Endothelial cell of umbilical vein (primary cell): ENCODE measurements around the gene LMAN2L. TPM values are rescaled to one million over a fixed set of nuclear protein-coding genes. Genes with fewer than 3 reads are reported as not detected.
A peak's percentile ranks its signal among the peaks of the same experiment; 100 is the strongest.

Source experiments
- Bru-seq: library from RNA; stranded (reverse); fragments of 400-500 nt; gene quantifications from one replicate; lab custom pipeline; 2021; lab: Mats Ljungman, UMichigan
- BruChase-seq, 2 experiments: library from RNA; stranded (reverse); fragments of 400-500 nt; gene quantifications; one replicate each; lab custom pipeline; 2021; lab: Mats Ljungman, UMichigan
- BruUV-seq: library from RNA; stranded (reverse); fragments of 400-500 nt; replicated peaks from 2 replicates; lab custom pipeline; 2021; lab: Mats Ljungman, UMichigan
- CTCF ChIA-PET: fragments of 300-600, 350-600 bp; sonication (Branson Sonifier 250); formaldehyde crosslinking; loops from one replicate; lab custom pipeline; 2021; ENCODE audit warnings: antibody characterized with exemption, inconsistent platforms; lab: Charles Lee
- POLR2A ChIA-PET: fragments of 300-600, 350-600 bp; sonication (Branson Sonifier 250); formaldehyde crosslinking; loops from one replicate; lab custom pipeline; 2021; ENCODE audit warnings: antibody characterized with exemption, inconsistent platforms; lab: Charles Lee
- DNase-seq: peaks from one replicate; pipeline ENCODE4 v3.0.0-alpha.2; 2011; ENCODE audit warnings: low read depth, low spot score
- FAIRE-seq: peaks from 2 replicates; lab custom pipeline; 2011; peaks lifted over from hg19 to GRCh38; lab: Jason Lieb, UNC
- H2AFZ ChIP-seq: 2 replicates; pipeline ENCODE4 v1.6.0; 2012; ENCODE audit warnings: low read depth, low read length, control low read depth, inconsistent platforms
- H3K27ac ChIP-seq: 2 replicates; pipeline ENCODE4 v1.5.1; 2011; ENCODE audit warnings: low read depth, mild to moderate bottlenecking, control low read depth, low read length, moderate library complexity; ENCODE audit not compliant: insufficient read depth
- H3K27me3 ChIP-seq, 2 experiments: 2 replicates each; pipeline versions ENCODE4 v1.6.0 to v1.6.1; 2011; ENCODE audit warnings: low read length in 2 of 2, mixed read lengths in 1 of 2; ENCODE audit not compliant: control insufficient read depth in 2 of 2, insufficient read depth in 2 of 2
- H3K36me3 ChIP-seq, 2 experiments: 2 replicates in 1 of 2; 3 replicates in 1 of 2; pipeline ENCODE4 v1.5.1; 2011; ENCODE audit warnings: low read length in 2 of 2, mild to moderate bottlenecking in 1 of 2, moderate library complexity in 1 of 2; ENCODE audit not compliant: control insufficient read depth in 2 of 2, insufficient read depth in 2 of 2; ENCODE audit errors: extremely low read depth in 1 of 2
- H3K4me1 ChIP-seq: 3 replicates; pipeline ENCODE4 v1.5.1; 2011; ENCODE audit warnings: mild to moderate bottlenecking, low read length; ENCODE audit not compliant: control insufficient read depth, insufficient read depth; ENCODE audit errors: extremely low read depth
- H3K4me2 ChIP-seq: 2 replicates; pipeline ENCODE4 v1.6.1; 2011; ENCODE audit warnings: low read length, control low read depth, mixed read lengths; ENCODE audit not compliant: insufficient read depth
- H3K4me3 ChIP-seq, 3 experiments: fragments of 200-600 bp in 1 of 3; sonication (generic), shearing (Covaris generic) in 1 of 3; replicated peaks in 1 of 3; 2 replicates each; pipeline ENCODE4 v1.5.1; 2011 to 2016; ENCODE audit warnings: control low read depth in 3 of 3, low read length in 3 of 3, mild to moderate bottlenecking in 2 of 3, inconsistent platforms in 1 of 3, low read depth in 1 of 3, moderate library complexity in 1 of 3; ENCODE audit not compliant: insufficient read depth in 1 of 3
- H3K79me2 ChIP-seq: 2 replicates; pipeline ENCODE4 v1.6.0; 2012; ENCODE audit warnings: low read length, inconsistent platforms; ENCODE audit not compliant: control insufficient read depth, insufficient read depth
- H3K9ac ChIP-seq: replicated peaks from 2 replicates; pipeline ENCODE3; 2011; ENCODE audit warnings: low read length, control low read depth; ENCODE audit not compliant: insufficient read depth; ENCODE audit errors: extremely low read depth
- H3K9me1 ChIP-seq: replicated peaks from 3 replicates; pipeline ENCODE4 v1.6.0; 2011; ENCODE audit warnings: mild to moderate bottlenecking, low read length; ENCODE audit not compliant: control insufficient read depth, insufficient read depth; ENCODE audit errors: extremely low read depth
- H3K9me3 ChIP-seq: replicated peaks from 2 replicates; pipeline ENCODE4 v1.5.1; 2012; ENCODE audit warnings: low read length, inconsistent platforms; ENCODE audit not compliant: control insufficient read depth, insufficient read depth
- H4K20me1 ChIP-seq: replicated peaks from 2 replicates; pipeline ENCODE3; 2011; ENCODE audit warnings: mild to moderate bottlenecking, low read length; ENCODE audit not compliant: control insufficient read depth, insufficient read depth; ENCODE audit errors: extremely low read depth
- FOS ChIP-seq: IDR thresholded peaks from 2 replicates; pipeline ENCODE4 v1.6.1; 2011; ENCODE audit warnings: mild to moderate bottlenecking, low read length, moderate library complexity, borderline replicate concordance; ENCODE audit not compliant: insufficient read depth
- MYC ChIP-seq: IDR thresholded peaks from one replicate; pipeline ENCODE4 v1.6.1; 2011; ENCODE audit warnings: mild to moderate bottlenecking, low read depth, low read length
- POLR2A ChIP-seq: IDR thresholded peaks from 2 replicates; pipeline ENCODE4 v1.6.1; 2012; ENCODE audit warnings: low read depth, mild to moderate bottlenecking, control low read depth, low read length
- POLR2AphosphoS5 ChIP-seq: IDR thresholded peaks from 2 replicates; pipeline ENCODE4 v1.6.1; 2012; ENCODE audit warnings: low read depth, mild to moderate bottlenecking, control low read depth, low read length, moderate library complexity; ENCODE audit not compliant: insufficient read depth
- dilution Hi-C: fragments of 300-500 bp; cut with MboI; formaldehyde crosslinking; loops from one replicate; pipeline ENCODE4 v1.15.0; 2019; ENCODE audit warnings: low sequenced_read_pairs; ENCODE audit not compliant: extremely low pct_ligation_motif_present
- intact Hi-C: fragments of 100-400 bp; cut with micrococcal nuclease; formaldehyde crosslinking; loops from one replicate; pipeline ENCODE4 v1.10.0; 2022
- long read RNA-seq: library from polyadenylated mRNA; stranded (forward); transcript quantifications from one replicate; pipeline ENCODE4 v2.0.0, GENCODE V29; 2021
- polyA minus RNA-seq, 3 experiments: library from RNA; depleted of rRNA, polyadenylated mRNA; stranded (reverse); fragments of >200 nt; gene quantifications; 1 replicate in 1 of 3; 2 replicates in 2 of 3; pipeline ENCODE4 v1.2.3, GENCODE V29; 2011
- polyA plus RNA-seq, 4 experiments: library from polyadenylated mRNA; depleted of rRNA in 3 of 4; stranded (reverse) in 3 of 4; unstranded in 1 of 4; fragments of >200 nt; gene quantifications; 2 replicates each; pipeline versions ENCODE4 v1.2.1 to v1.2.3, GENCODE V29; 2011 to 2012; ENCODE audit warnings: missing spikeins in 1 of 4
- total RNA-seq: library from RNA; stranded (reverse); gene quantifications from 2 replicates; pipeline ENCODE4 v1.2.3, GENCODE V29; 2021
- TF ChIP-seq, protein P1 (sequence below), 2 donors: IDR thresholded peaks; 1 replicate in 1 of 2; 2 replicates in 1 of 2; pipeline ENCODE4 v1.5.1; 2011; ENCODE audit warnings: low read length in 2 of 2, mild to moderate bottlenecking in 2 of 2, moderate library complexity in 2 of 2, control low read depth in 1 of 2, inconsistent platforms in 1 of 2, low read depth in 1 of 2; ENCODE audit not compliant: insufficient read depth in 1 of 2; ENCODE audit errors: extremely low read depth in 1 of 2

The LMAN2L gene, protein sequence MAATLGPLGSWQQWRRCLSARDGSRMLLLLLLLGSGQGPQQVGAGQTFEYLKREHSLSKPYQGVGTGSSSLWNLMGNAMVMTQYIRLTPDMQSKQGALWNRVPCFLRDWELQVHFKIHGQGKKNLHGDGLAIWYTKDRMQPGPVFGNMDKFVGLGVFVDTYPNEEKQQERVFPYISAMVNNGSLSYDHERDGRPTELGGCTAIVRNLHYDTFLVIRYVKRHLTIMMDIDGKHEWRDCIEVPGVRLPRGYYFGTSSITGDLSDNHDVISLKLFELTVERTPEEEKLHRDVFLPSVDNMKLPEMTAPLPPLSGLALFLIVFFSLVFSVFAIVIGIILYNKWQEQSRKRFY
- total RNA-seq (15.4 and 18.2 TPM in 2 replicates), polyA plus RNA-seq (20.5 and 21.2 TPM in 2 replicates), polyA minus RNA-seq (25.5 and 27.1 TPM in 2 replicates), Bru-seq, nascent RNA (percentile 61 among the genes with signal in this experiment), BruChase-seq, experiment 1, labeled RNA remaining after a 6-hour chase (percentile 58 among the genes with signal in this experiment), BruChase-seq, experiment 2, labeled RNA remaining after a 2-hour chase (percentile 61 among the genes with signal in this experiment)
- polyA plus RNA-seq (2011; cell fraction: cytosol; rRNA removed) = 21.9 and 22.6 TPM in 2 replicates
- polyA plus RNA-seq (2011; cell fraction: nucleus; rRNA removed) = 18.7 and 21.2 TPM in 2 replicates
- polyA plus RNA-seq (2012) = 17.8 and 21.8 TPM in 2 replicates
- 8.6 TPM for polyA minus RNA-seq (2011; cell fraction: cytosol; rRNA and poly(A)+ RNA removed)
- polyA minus RNA-seq (2011; cell fraction: nucleus; rRNA and poly(A)+ RNA removed) = 7.9 and 9.8 TPM in 2 replicates
- long read RNA-seq, transcript LMAN2L-201 (8 exons, 2,397 nt) = major isoform, 111 of 125 reads
- long read RNA-seq, partial matches to known transcripts = 1 of 125 reads
- long read RNA-seq, other reads (novel, unspliced or antisense) = 6 of 125 reads

DNA sequence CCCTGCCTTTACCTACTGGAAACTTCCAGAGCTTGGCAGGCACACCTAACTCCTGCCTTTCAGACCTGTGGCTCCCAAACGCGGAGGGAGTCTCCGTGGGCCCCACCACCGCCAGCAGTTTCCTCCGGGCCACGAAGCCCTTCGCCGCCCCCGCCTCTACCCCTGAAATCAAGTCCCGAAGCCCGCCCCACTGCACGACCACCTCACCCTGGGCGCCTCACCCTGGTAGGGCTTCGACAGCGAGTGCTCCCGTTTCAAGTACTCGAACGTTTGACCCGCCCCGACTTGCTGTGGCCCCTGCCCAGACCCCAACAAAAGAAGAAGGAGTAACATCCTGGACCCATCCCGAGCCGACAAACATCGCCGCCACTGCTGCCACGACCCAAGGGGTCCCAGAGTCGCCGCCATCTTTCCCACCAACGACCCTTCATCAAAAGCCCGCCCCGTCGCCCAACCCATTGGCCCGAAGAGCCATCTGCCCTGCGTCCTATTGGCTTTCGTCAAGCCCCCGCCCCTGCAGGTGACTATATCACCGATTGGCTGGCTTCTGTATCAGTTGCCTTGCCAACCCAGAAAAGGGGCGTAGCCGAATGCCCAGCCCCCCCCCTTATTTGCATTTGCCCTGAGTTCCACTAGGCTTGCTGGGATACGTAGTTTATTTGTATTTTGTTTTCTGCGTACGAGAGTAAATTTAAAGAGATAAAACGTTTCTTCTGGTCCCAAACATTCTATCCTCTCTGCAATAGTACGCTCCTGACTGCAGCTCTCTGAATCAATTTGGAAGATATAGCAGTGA is at the start of gene LMAN2L:
LMAN2L (minus strand) TSS at position 432 of the 796 bp plus-strand sequence; CDS start at position 408, 24 bp downstream.
- peak within 1 kb of the TSS; percentile 76 to 91 (median 84) for H3K4me3 ChIP-seq
- TF ChIP-seq, protein P1, sequence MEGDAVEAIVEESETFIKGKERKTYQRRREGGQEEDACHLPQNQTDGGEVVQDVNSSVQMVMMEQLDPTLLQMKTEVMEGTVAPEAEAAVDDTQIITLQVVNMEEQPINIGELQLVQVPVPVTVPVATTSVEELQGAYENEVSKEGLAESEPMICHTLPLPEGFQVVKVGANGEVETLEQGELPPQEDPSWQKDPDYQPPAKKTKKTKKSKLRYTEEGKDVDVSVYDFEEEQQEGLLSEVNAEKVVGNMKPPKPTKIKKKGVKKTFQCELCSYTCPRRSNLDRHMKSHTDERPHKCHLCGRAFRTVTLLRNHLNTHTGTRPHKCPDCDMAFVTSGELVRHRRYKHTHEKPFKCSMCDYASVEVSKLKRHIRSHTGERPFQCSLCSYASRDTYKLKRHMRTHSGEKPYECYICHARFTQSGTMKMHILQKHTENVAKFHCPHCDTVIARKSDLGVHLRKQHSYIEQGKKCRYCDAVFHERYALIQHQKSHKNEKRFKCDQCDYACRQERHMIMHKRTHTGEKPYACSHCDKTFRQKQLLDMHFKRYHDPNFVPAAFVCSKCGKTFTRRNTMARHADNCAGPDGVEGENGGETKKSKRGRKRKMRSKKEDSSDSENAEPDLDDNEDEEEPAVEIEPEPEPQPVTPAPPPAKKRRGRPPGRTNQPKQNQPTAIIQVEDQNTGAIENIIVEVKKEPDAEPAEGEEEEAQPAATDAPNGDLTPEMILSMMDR (IDR thresholded peaks at IDR 0.05; ENCODE audit: extremely low read depth in 1 of 2, insufficient read depth in 1 of 2, low read depth in 1 of 2, low read length in 2 of 2) = no peak
- TF ChIP-seq FOS (no peak), POLR2AphosphoS5 (peak; percentile 63), MYC (no peak), POLR2A (peak; percentile 85)
- peak; percentile 98 for DNase-seq
- no peaks in the 10 kb centered on the region for H3K9me1 ChIP-seq
- peaks cover 16% of the 10 kb centered on the region for H3K4me1 ChIP-seq
- dilution Hi-C loops = no loop called here
- POLR2A ChIA-PET = no interaction called here
- H3K9me3 ChIP-seq = no peaks in the 10 kb centered on the region
- H3K9ac ChIP-seq = peak within 1 kb of the TSS; percentile 88
- peaks cover 0 to 2% of the 10 kb centered on the region in 2 experiments for H3K27me3 ChIP-seq
- H3K27ac ChIP-seq = peak within 1 kb of the TSS; percentile 58
- peak within 1 kb of the TSS; percentile 98 for H2AFZ ChIP-seq
- peaks cover 6% of the 10 kb centered on the region for H3K79me2 ChIP-seq
- H3K4me2 ChIP-seq = peak within 1 kb of the TSS; percentile 99
- intact Hi-C loops = loop anchor here (1.0 to 5.0 kb wide), 4 partner anchors 20 to 473 kb away; partner anchors contain the start of genes CIAO1, CNNM4, KANSL3 and TMEM127
- FAIRE-seq = peak; percentile 99
- CTCF ChIA-PET = no interaction called here
- no peaks in the 10 kb centered on the region for H4K20me1 ChIP-seq
- BruUV-seq = no TSS peak
- H3K36me3 ChIP-seq = peaks cover 0 to 2% of the 10 kb centered on the region in 2 experiments
